ENCODE measurements around the gene FGF23.

The FGF23 gene

DNA sequence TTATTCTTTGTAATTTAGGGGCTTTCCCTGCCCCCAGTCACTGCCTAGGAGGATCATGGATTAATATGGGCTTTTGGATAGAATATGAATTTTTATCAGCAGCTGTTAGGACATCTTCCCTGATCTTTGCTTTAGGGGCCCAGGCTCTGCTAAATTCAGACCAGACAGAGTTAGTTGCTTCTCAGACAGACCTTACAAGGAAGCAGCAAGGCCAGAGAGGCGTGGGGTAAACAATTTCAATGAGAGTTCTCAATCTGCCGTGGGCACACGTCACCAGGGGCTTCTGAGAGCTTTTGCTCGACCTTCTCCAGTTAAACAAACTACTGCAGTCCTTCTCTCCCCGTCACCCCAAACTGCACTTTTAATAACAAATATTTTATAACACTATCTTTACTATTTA, 38.4 kb upstream of the FGF23 start:
- TF ChIP-seq, protein P1, sequence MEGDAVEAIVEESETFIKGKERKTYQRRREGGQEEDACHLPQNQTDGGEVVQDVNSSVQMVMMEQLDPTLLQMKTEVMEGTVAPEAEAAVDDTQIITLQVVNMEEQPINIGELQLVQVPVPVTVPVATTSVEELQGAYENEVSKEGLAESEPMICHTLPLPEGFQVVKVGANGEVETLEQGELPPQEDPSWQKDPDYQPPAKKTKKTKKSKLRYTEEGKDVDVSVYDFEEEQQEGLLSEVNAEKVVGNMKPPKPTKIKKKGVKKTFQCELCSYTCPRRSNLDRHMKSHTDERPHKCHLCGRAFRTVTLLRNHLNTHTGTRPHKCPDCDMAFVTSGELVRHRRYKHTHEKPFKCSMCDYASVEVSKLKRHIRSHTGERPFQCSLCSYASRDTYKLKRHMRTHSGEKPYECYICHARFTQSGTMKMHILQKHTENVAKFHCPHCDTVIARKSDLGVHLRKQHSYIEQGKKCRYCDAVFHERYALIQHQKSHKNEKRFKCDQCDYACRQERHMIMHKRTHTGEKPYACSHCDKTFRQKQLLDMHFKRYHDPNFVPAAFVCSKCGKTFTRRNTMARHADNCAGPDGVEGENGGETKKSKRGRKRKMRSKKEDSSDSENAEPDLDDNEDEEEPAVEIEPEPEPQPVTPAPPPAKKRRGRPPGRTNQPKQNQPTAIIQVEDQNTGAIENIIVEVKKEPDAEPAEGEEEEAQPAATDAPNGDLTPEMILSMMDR (IDR thresholded peaks at IDR 0.05), result no peak

DNA sequence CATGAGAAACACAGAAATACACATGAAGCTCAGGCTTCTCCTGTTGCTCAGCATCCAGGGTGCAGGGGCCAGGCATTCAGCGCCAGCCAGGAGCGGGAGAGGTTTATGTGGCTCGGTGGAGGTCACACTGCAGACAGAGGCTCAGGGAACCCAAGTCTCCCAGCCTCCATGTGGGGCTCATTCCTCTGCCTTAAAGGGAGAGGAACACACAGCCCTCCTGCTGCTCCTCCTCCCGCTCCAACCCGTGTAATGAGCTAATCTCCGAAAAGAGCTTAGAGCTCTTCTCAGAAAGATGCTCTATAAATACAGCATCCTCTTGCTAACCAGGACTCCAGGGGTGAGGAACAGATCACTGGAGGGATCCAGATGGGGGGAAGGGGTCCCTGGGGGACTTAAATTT, 37.9 kb upstream of the FGF23 start:
- TF ChIP-seq, protein P1 (IDR thresholded peaks at IDR 0.05), result no peak

DNA sequence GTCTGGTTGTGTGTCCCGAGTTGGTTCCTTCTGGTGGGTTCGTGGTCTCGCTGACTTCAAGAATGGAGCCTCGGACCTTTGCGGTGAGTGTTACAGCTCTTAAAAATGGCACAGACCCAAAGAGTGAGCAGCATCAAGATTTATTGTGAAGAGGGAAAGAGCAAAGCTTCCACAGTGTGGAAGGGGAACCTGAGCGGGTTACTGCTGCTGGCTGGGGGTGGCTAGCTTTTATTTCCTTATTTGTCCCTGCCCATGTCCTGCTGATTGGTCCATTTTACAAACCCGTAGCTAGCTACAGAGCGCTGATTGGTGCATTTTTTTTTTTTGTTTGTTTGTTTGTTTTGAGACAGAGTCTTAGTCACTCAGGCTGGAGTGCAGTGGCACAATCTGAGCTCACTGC, 36.8 kb upstream of the FGF23 start:
- TF ChIP-seq, protein P1 (IDR thresholded peaks at IDR 0.05), result no peak

DNA sequence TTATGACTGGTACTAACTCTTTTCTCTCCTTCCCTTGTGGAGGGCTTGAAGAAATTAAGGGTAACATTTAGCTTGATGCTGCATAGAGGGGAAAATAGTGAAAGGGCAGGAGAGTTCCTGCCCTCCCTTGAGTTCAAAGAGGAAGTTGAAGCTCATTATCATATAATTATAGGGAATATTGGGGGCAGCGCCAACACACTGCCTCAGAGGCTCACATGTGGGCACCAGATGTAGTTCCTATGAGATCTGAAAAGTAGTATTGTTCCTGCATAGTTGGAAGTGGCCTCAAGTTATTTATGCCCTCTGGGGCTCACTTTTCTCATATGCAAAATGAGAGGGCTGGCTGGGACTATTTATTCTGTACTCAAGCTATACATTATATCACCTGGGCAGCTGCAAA, 33.0 kb upstream of the FGF23 start:
- TF ChIP-seq, protein P1 (IDR thresholded peaks at IDR 0.05), result no peak

DNA sequence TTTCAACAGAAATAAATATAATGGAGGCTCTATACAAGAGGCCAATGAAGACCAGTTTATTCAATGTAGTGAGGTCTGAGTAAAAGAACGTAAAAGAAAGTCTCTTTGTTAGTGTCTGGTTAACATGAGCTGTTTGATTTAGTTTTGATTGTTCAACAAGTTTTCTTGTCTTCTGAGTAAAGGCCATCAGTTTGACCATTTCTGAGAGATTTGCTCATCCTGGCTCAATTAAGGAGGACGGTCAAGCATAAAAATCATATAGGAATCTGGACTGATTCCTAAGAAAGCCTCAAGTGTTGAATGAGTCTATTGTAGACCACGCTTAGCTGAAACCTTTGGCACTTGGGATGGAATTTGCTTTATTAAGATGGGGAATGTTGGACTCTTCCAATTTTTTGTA, 32.5 kb upstream of the FGF23 start:
- TF ChIP-seq, protein P1 (IDR thresholded peaks at IDR 0.05), result no peak

DNA sequence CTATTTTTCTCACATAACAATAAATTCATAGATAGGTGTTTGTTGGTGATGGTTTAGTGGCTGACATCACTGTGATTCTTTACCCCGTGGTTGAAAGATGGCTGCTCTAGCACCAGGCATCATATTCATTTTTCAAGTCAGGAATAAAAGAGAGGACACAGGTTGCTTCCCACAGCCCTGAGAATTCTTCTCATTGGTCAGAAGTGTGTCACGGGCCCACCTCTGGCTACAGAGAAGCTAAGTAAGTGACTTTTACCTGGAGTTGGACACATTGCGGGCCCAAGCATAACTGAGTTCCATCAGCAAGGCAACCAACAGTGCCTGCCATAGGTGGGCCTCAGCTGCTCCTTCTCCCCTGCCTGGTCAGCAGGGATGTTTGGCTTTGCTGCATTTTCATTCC, 27.6 kb upstream of the FGF23 start:
- TF ChIP-seq, protein P1 (IDR thresholded peaks at IDR 0.05), result no peak

DNA sequence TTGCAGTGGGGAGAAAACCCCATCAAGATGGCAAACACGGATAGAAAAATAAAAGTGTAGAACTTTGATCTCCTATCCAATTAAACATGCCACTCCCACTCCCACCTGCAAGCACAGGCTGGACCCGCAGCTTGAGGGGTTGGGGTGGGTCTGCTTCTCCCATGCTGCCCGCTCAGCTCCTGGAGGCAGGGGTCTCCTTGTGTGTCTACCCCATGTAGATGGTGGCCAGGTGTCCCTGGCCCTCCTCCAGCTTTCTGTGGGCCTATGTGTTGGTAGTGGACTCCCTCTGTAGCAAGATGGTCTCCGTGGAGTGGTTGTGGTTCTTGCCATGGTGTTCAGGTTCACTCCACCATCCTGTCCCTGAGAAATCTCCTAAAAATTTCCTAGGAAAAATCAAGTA, 23.5 kb upstream of the FGF23 start:
- TF ChIP-seq, protein P1 (IDR thresholded peaks at IDR 0.05), result no peak

DNA sequence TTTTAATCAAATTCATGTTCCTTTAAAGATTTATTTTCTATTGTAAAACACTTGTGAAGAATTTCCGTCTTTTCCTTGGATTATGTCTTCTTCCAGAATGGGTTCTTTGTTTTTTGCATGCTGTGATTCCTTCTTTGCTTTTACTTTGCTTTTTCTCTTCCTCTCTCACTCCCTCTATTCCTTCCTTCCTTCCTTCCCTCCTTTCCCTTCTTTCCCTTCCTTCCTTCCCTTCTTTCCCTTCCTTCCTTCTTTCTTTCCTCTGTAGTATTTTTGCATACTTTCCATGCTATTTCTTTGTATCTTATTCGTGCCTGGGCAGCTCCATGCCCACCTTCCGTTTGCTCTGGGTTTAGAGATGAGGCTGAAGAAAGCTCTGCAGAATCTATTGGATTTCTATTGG, 21.6 kb upstream of the FGF23 start:
- TF ChIP-seq, protein P1 (IDR thresholded peaks at IDR 0.05), result no peak

Measured in LNCAP (cell line).